ENCODE data around the gene ZNF507.

The ZNF507 gene

GRCh38 chr19:32404213-32404932 lies 59.0 kb downstream of the ZNF507 start:
- TF ChIP-seq CTCF (IDR thresholded peaks at IDR 0.05; ENCODE audit: extremely low read depth, missing control alignments) = no peak
- no peak for DNase-seq (ENCODE audit: low spot score)

- no peak for DNase-seq (ENCODE audit: low spot score)
- no peak for TF ChIP-seq CTCF (IDR thresholded peaks at IDR 0.05; ENCODE audit: extremely low read depth, missing control alignments)
These were observed 59.6 kb downstream of the ZNF507 start for GRCh38 chr19:32404933-32405430.

- no peak for TF ChIP-seq CTCF (IDR thresholded peaks at IDR 0.05; ENCODE audit: extremely low read depth, missing control alignments)
- peak; percentile 98 for DNase-seq (ENCODE audit: low spot score)
These were observed 60.2 kb downstream of the ZNF507 start, which contains the start of gene DPY19L3 for GRCh38 chr19:32405431-32406160. TSS of gene DPY19L3 (plus strand) at chr19:32405770. CDS start at chr19:32408254, 2,484 bp downstream.

DNA sequence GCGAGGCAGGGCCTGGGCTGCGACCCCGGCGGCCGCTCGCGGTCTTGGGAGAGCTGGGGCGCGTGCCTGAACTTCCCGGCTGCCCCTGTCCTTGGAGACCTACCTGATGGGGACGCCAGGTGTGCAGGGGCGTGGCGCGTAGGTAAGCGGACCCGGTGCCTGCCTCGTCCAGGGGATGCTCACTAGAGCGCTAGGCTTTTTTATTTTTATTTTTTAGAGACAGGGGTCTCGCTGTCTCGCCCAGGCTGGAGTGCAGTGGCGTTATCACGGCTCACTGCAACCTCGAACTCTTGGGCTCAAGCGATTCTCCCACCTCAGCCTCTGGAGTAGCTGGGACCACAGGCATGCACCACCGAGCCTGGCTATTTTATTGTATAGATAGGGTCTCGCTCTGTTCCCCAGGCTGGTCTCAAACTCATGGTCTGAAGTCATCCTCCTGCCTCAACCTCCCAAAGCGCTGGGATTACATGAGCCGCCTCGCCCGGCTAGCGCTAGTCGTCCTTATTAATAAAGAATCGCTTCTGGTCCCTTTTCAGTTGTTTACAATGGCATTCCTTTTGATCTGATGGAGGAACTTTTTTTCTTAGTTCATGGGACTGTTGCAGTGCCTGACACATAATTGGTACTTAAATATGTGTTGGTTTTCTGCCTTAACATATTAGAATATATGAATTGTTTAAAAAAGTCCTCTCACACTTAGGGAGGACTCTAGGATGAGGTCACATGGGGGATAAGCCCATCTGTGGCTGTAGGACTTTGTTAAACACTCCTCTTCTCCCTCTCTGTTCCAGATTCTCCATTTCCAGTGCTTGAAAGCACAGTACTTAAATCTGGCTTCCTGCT lies 61.0 kb downstream of the ZNF507 start:
- no peak for TF ChIP-seq CTCF (IDR thresholded peaks at IDR 0.05; ENCODE audit: extremely low read depth, missing control alignments)
- DNase-seq (ENCODE audit: low spot score) = no peak

- TF ChIP-seq CTCF (IDR thresholded peaks at IDR 0.05; ENCODE audit: extremely low read depth, missing control alignments) = no peak
- DNase-seq (ENCODE audit: low spot score) = no peak
These were observed 61.9 kb downstream of the ZNF507 start for GRCh38 chr19:32407004-32407992.

- no peak for TF ChIP-seq CTCF (IDR thresholded peaks at IDR 0.05; ENCODE audit: extremely low read depth, missing control alignments)
These were observed 69.8 kb downstream of the ZNF507 start for GRCh38 chr19:32415246-32415645.

More at GRCh38 chr19:32415246-32415645, 69.8 kb downstream of the ZNF507 start:
- DNase-seq (ENCODE audit: low spot score) = no peak

Measured in GM20000 (cell line).